HEK293T (cell line): ENCODE measurements around the gene GAB1.

Experiments
- CTCF ChIA-PET: fragments of 350-600 bp; formaldehyde crosslinking; extraction: SDS; loops from one replicate; lab custom pipeline; 2021; ENCODE audit warnings: antibody characterized with exemption, inconsistent platforms; lab: Yijun Ruan, JAX
- POLR2A ChIA-PET: fragments of 350-600 bp; formaldehyde crosslinking; extraction: SDS; loops from one replicate; lab custom pipeline; 2020; ENCODE audit warnings: antibody characterized with exemption, inconsistent platforms; lab: Yijun Ruan, JAX
- DNase-seq: peaks from one replicate; pipeline ENCODE4 v3.0.0; 2012; ENCODE audit warnings: mixed read lengths; ENCODE audit errors: extremely low spot score
- ARNT ChIP-seq: fragments of 450-650 bp; IDR thresholded peaks from 2 replicates; pipeline ENCODE4 v1.6.1; 2017; ENCODE audit warnings: mild to moderate bottlenecking
- BHLHE40 ChIP-seq: fragments of 450-650 bp; IDR thresholded peaks from 2 replicates; pipeline ENCODE4 v1.6.1; 2016; ENCODE audit warnings: mild to moderate bottlenecking, moderate library complexity, borderline replicate concordance
- CTBP1 ChIP-seq: fragments of 450-650 bp; IDR thresholded peaks from 2 replicates; pipeline ENCODE4 v1.6.1; 2016; ENCODE audit warnings: borderline replicate concordance
- ELF4 ChIP-seq: fragments of 450-650 bp; IDR thresholded peaks from 2 replicates; pipeline ENCODE4 v1.6.1; 2017; ENCODE audit warnings: antibody characterized with exemption
- FOXA1 ChIP-seq: fragments of 450-650 bp; IDR thresholded peaks from 2 replicates; pipeline ENCODE4 v1.6.1; 2016; ENCODE audit warnings: mild to moderate bottlenecking
- FOXK2 ChIP-seq: fragments of 450-650 bp; IDR thresholded peaks from 2 replicates; pipeline ENCODE4 v1.6.1; 2016; ENCODE audit warnings: mild to moderate bottlenecking
- FOXM1 ChIP-seq: fragments of 450-650 bp; IDR thresholded peaks from 2 replicates; pipeline ENCODE4 v1.6.1; 2017; ENCODE audit warnings: mild to moderate bottlenecking, borderline replicate concordance
- HDGF ChIP-seq: fragments of 450-650 bp; IDR thresholded peaks from 2 replicates; pipeline ENCODE4 v1.6.1; 2017; ENCODE audit warnings: antibody characterized with exemption, borderline replicate concordance
- L3MBTL2 ChIP-seq: fragments of 450-650 bp; conservative IDR thresholded peaks from 2 replicates; pipeline ENCODE4 v1.6.1; 2016; ENCODE audit warnings: mild to moderate bottlenecking
- LEF1 ChIP-seq: fragments of 450-650 bp; IDR thresholded peaks from 2 replicates; pipeline ENCODE4 v1.6.1; 2017; ENCODE audit warnings: mild to moderate bottlenecking, borderline replicate concordance
- NFRKB ChIP-seq: fragments of 450-650 bp; IDR thresholded peaks from 2 replicates; pipeline ENCODE4 v1.6.1; 2016; ENCODE audit warnings: mild to moderate bottlenecking, moderate library complexity
- PKNOX1 ChIP-seq: fragments of 450-650 bp; IDR thresholded peaks from 2 replicates; pipeline ENCODE4 v1.6.1; 2016
- SP1 ChIP-seq: fragments of 450-650 bp; IDR thresholded peaks from 2 replicates; pipeline ENCODE4 v1.6.1; 2017
- SUZ12 ChIP-seq: fragments of 450-650 bp; IDR thresholded peaks from 2 replicates; pipeline ENCODE4 v1.6.1; 2016; ENCODE audit warnings: mild to moderate bottlenecking
- TARDBP ChIP-seq: fragments of 450-650 bp; IDR thresholded peaks from 2 replicates; pipeline ENCODE4 v1.6.1; 2016
- ZNF384 ChIP-seq: fragments of 450-650 bp; IDR thresholded peaks from 2 replicates; pipeline ENCODE4 v1.6.1; 2016

GAB1 gene

GRCh38 chr4:143433231-143433630, 96.6 kb downstream of the GAB1 start:
- no peak for TF ChIP-seq SUZ12
- TF ChIP-seq ELF4 = no peak
- TF ChIP-seq HDGF = no peak
- no peak for TF ChIP-seq FOXK2
- no peak for TF ChIP-seq BHLHE40
- TF ChIP-seq ARNT = no peak
- no peak for TF ChIP-seq SP1
- TF ChIP-seq LEF1 = no peak
- no peak for TF ChIP-seq FOXM1
- no peak for TF ChIP-seq L3MBTL2
- ChIA-PET POLR2A (no interaction called here), CTCF (interaction anchor here (0.7 kb wide), 1 partner anchor 9 kb away, joined by 3 read pairs; no protein-coding TSS in a partner anchor)
- DNase-seq = no peak

GRCh38 chr4:143435955-143436354, 99.3 kb downstream of the GAB1 start:
- no peak for TF ChIP-seq LEF1
- TF ChIP-seq PKNOX1 = no peak
- TF ChIP-seq NFRKB = no peak
- TF ChIP-seq ZNF384 = no peak
- TF ChIP-seq FOXM1 = no peak
- TF ChIP-seq ELF4 = no peak
- TF ChIP-seq TARDBP = no peak
- TF ChIP-seq FOXA1 = no peak
- no peak for TF ChIP-seq CTBP1
- TF ChIP-seq HDGF = no peak
- TF ChIP-seq BHLHE40 = no peak
- no peak for TF ChIP-seq ARNT
- no peak for TF ChIP-seq L3MBTL2
- TF ChIP-seq SUZ12 = no peak
- ChIA-PET CTCF (no interaction called here), POLR2A (no interaction called here)
- no peak for DNase-seq

GRCh38 chr4:143437476-143437875, 100.8 kb downstream of the GAB1 start:
- ChIA-PET CTCF (no interaction called here), POLR2A (no interaction called here)
- TF ChIP-seq ARNT = no peak
- no peak for TF ChIP-seq CTBP1
- no peak for TF ChIP-seq FOXA1
- TF ChIP-seq HDGF = no peak
- no peak for TF ChIP-seq PKNOX1
- no peak for TF ChIP-seq TARDBP
- no peak for TF ChIP-seq SUZ12
- TF ChIP-seq ZNF384 = no peak
- no peak for TF ChIP-seq ELF4
- no peak for TF ChIP-seq NFRKB
- TF ChIP-seq FOXM1 = no peak
- TF ChIP-seq FOXK2 = no peak
- no peak for TF ChIP-seq LEF1
- TF ChIP-seq SP1 = no peak
- TF ChIP-seq L3MBTL2 = no peak
- TF ChIP-seq BHLHE40 = no peak

GRCh38 chr4:143437937-143438336, 101.3 kb downstream of the GAB1 start:
- POLR2A ChIA-PET = no interaction called here
- no peak for TF ChIP-seq SP1
- no peak for TF ChIP-seq HDGF
- TF ChIP-seq ZNF384 = no peak
- no peak for TF ChIP-seq L3MBTL2
- no peak for TF ChIP-seq FOXK2
- no peak for TF ChIP-seq ELF4
- no peak for TF ChIP-seq BHLHE40
- no peak for TF ChIP-seq FOXA1
- TF ChIP-seq CTBP1 = no peak
- no peak for TF ChIP-seq NFRKB
- no peak for TF ChIP-seq TARDBP
- TF ChIP-seq PKNOX1 = no peak
- TF ChIP-seq ARNT = no peak
- TF ChIP-seq LEF1 = no peak
- no peak for TF ChIP-seq FOXM1
- TF ChIP-seq SUZ12 = no peak
- no peak for DNase-seq
- CTCF ChIA-PET = no interaction called here

More at GRCh38 chr4:143437476-143437875, 100.8 kb downstream of the GAB1 start:
- no peak for DNase-seq

GRCh38 chr4:143438710-143439109, 102.0 kb downstream of the GAB1 start:
- CTCF ChIA-PET = no interaction called here
- TF ChIP-seq FOXM1 = no peak
- no peak for TF ChIP-seq SP1
- TF ChIP-seq HDGF = no peak
- TF ChIP-seq ELF4 = no peak
- no peak for TF ChIP-seq ZNF384
- no peak for TF ChIP-seq FOXK2
- TF ChIP-seq BHLHE40 = no peak
- TF ChIP-seq L3MBTL2 = no peak
- TF ChIP-seq PKNOX1 = no peak
- POLR2A ChIA-PET = no interaction called here
- no peak for DNase-seq
